ENCODE results near the gene BCAP31. TPM values are rescaled to one million over a fixed set of nuclear protein-coding genes. Genes with fewer than 3 reads are reported as not detected.

BCAP31 gene
- total and polyA plus RNA-seq, 2 of the 13 experiments (the other 11 are each of a cell fraction or from before 2014, with no cell fraction given) = 139 to 178 TPM

GRCh38 chrX:153763989-153764755, 40.0 kb upstream of the BCAP31 start, which contains the start of gene PLXNB3 (continued):
- no peak for TF ChIP-seq ZBED4 (CRISPR knock-in tag; IDR thresholded peaks at IDR 0.05; ENCODE audit: borderline replicate concordance)
- TF ChIP-seq, protein P1, sequence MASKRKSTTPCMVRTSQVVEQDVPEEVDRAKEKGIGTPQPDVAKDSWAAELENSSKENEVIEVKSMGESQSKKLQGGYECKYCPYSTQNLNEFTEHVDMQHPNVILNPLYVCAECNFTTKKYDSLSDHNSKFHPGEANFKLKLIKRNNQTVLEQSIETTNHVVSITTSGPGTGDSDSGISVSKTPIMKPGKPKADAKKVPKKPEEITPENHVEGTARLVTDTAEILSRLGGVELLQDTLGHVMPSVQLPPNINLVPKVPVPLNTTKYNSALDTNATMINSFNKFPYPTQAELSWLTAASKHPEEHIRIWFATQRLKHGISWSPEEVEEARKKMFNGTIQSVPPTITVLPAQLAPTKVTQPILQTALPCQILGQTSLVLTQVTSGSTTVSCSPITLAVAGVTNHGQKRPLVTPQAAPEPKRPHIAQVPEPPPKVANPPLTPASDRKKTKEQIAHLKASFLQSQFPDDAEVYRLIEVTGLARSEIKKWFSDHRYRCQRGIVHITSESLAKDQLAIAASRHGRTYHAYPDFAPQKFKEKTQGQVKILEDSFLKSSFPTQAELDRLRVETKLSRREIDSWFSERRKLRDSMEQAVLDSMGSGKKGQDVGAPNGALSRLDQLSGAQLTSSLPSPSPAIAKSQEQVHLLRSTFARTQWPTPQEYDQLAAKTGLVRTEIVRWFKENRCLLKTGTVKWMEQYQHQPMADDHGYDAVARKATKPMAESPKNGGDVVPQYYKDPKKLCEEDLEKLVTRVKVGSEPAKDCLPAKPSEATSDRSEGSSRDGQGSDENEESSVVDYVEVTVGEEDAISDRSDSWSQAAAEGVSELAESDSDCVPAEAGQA (IDR thresholded peaks at IDR 0.05; ENCODE audit: low read depth) = no peak
- TF ChIP-seq, protein P1 (CRISPR knock-in tag; IDR thresholded peaks at IDR 0.05; ENCODE audit: borderline replicate concordance) = no peak
- no peak for TF ChIP-seq HNF4A (CRISPR knock-in tag; IDR thresholded peaks at IDR 0.05)
- TF ChIP-seq NFE2L2 (IDR thresholded peaks at IDR 0.05; ENCODE audit: low read length) = no peak
- TF ChIP-seq PCBP2 (optimal IDR thresholded peaks at IDR 0.05; ENCODE audit: low read depth, low read length, poor library complexity, severe bottlenecking) = no peak
- TF ChIP-seq MTA3 (CRISPR knock-in tag; IDR thresholded peaks at IDR 0.05) = no peak
- no peak for TF ChIP-seq NFRKB (IDR thresholded peaks at IDR 0.05)
- peak; percentile 32; the same call in 1 of the 2 replicates for TF ChIP-seq NR2C2 (CRISPR knock-in tag; IDR thresholded peaks at IDR 0.05; ENCODE audit: borderline replicate concordance)
- TF ChIP-seq ZNF549 (CRISPR knock-in tag; IDR thresholded peaks at IDR 0.05) = no peak
- TF ChIP-seq THYN1 (CRISPR knock-in tag; IDR thresholded peaks at IDR 0.05; ENCODE audit: borderline replicate concordance, low read depth) = no peak

Data from HepG2 (cell line).